Activated CD4-positive, alpha-beta T cell treated with anti-CD3 and anti-CD28 coated beads, Interleukin-2, amount 50 U/mL, for 16 hours (primary cell): ENCODE measurements around the gene KRT38.
"Not testable (repeated sequence)": the region's sequence is repeated elsewhere in the genome, so short reads cannot be mapped to it uniquely, and the experiment has no call there.

Experiments
- DNase-seq: peaks from one replicate; pipeline ENCODE4 v3.0.0-alpha.2; 2020

The KRT38 gene

DNA sequence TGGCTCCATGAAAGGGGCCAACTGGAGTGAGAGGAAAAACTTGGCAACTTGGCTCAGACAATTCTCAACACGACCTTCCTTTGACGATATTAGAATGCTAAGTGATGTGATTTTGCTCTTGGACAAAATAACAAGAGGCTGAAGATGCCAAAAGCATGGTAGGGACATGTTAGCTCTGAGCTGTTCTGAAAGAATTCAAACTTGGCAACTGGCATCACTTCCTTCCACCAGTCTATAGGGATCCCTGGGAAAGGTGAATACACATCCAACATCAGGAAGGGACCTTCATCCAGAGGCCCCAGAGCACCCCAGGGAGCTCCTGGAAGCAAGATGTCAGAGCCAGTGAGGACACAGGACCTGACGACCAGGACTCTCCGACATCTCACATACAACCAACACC, 20.6 kb downstream of the KRT38 start:
- no peak for DNase-seq

GRCh38 chr17:41419716-41420115, 21.1 kb downstream of the KRT38 start:
- DNase-seq, result no peak

GRCh38 chr17:41418116-41418860, 22.5 kb downstream of the KRT38 start:
- no peak for DNase-seq

DNA sequence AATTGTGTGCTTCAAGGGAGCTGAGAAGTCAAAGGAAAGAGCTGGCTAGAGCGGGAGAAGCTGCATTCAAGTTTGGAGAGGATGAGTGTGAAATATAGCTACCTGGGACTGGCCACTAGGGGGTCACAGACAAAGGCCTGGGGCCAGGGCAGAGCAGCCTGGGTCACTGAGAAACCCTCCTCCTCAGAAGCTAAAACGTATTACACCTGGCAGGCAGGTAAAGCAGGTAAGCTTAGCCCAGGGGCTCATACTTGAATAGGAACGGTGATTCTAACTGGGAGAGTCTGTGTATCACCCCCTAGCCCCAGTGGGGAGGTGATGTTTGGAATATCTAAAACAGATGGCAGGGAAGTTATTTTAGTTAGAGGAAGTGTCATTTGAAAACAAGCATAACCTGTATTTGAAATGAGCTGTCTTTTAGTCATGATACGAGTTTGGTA, 23.2 kb downstream of the KRT38 start:
- DNase-seq, result no peak

DNA sequence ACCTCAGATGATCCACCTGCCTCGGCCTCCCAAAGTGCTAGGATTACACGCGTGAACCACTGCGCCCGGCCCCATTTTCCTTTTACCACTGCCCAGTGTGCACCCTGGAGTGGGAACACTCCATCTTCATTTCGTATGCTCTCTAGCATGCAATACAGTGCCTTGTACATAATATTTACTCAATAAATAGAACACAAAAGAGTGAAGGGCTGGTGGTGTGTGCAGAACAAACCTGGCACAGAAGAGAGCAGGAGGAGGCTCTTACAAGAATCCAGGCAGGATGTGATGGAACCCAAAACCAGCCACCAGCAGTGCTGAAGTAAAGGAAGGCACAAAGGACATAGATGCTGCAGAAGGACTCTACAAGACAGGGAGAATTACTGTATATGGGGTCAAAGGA, 23.7 kb downstream of the KRT38 start:
- DNase-seq, result no peak

DNA sequence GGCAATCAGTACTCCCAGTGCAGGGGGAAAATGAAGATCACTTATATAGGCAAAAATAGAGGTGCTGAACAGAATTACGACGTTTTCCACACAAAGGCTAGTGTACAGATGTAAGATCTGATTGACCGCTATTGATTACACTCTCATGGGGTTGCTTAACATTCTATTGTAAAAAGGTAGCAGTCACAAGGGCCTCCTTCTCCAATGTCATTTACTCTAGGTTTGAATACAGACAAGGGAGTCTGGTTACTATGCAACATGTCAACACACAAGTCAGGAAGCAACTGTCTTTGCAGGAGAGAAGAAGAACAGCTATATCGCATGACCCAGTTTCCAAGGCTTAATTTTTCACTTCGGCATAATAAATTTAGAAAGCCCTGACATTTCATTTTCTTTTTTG, 24.3 kb downstream of the KRT38 start:
- DNase-seq, result no peak

DNA sequence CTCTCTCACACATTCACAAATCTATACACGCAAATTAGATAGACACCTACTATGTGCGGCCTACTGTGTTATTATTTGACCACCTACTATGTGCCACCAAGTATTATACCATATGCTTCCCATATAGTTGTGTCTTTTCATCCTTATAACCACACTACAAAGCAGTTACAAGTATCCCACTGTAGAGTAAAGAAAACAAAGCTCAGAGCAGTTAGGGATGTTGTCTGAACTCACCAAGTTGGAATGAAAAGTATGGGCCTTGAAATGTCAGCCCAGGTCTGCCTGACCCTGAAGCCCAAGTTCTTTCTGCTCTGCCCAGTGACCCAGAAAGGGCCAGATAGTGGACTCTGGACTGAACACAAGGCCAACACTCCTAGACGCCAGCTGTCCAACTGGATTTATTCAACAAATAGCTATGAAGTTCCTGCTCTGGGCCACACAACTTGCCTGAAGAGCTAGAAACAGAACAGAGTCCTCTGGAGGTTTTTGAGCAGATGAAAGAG, 24.9 kb downstream of the KRT38 start:
- no peak for DNase-seq

DNA sequence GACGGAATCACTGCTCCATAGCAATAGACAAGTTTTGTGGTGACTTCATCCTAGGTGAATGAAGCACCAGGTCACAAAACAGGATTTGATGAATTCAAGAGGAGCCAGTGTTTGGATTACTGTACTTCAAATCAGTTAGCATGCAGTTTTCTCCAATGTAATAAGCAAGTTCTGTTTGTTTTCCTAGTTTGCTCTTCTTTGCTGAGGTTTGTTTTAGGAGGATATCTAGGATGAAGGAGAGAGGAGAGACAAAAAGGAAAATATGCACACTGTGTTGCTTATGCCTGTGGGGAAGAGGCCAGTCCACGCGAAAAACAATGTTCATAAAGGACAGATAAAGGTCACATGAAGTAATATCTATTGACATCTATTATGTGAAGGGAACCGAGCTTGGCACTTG, 25.4 kb downstream of the KRT38 start:
- no peak for DNase-seq

- no peak for DNase-seq
These were observed 26.8 kb downstream of the KRT38 start for GRCh38 chr17:41413982-41414381.

DNA sequence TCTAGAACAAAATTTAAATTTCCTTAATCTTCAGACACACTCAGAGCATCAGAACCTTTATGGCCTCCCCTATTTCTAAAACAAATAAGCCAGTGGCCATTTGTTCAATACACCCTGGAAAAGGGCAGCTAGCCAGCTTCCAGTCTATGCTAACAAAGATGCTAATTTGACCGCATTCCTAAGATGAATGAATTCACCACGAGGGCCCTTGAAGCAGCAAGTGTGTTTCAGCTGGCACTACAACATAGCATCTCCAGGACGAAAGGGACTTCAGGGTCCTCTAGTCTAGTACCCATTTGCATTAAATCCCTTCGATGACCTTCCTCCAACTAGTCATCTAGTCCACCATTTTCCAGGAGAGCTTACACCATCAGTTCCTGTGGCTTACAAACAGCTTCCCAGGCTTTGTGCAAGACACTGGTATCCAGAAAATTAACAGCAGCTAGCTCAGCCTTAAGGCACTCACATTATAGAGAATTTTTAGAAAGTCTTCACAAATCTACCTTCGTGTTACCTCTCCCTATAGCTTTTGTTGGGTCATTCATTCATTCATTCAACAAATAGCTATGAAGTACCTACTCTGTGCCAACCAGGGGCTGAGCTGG, 27.3 kb downstream of the KRT38 start:
- no peak for DNase-seq

GRCh38 chr17:41411072-41411840, 29.5 kb downstream of the KRT38 start:
- no peak for DNase-seq

- no peak for DNase-seq
These were observed 33.6 kb downstream of the KRT38 start for GRCh38 chr17:41407226-41407625.

DNA sequence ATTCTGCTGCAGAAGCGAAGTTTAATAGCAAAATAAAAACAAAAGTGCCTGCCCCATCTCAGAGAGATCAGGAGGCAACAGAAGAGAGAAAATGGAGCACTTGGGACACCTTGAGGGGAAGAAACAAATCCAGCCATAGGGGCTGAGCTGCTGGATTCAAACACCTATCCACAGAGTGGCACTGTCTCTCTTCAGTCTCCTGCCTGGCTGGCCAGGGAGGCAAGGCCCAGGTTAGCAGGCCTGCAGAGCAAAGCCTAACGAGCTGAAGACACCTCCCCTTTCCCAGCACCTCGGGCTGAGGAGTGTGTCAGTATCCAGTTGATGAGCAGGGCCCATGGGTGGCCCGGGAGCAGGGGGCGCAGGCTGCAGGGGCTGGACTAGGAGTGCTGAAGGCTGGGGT, 34.6 kb downstream of the KRT38 start:
- DNase-seq, result no peak

DNA sequence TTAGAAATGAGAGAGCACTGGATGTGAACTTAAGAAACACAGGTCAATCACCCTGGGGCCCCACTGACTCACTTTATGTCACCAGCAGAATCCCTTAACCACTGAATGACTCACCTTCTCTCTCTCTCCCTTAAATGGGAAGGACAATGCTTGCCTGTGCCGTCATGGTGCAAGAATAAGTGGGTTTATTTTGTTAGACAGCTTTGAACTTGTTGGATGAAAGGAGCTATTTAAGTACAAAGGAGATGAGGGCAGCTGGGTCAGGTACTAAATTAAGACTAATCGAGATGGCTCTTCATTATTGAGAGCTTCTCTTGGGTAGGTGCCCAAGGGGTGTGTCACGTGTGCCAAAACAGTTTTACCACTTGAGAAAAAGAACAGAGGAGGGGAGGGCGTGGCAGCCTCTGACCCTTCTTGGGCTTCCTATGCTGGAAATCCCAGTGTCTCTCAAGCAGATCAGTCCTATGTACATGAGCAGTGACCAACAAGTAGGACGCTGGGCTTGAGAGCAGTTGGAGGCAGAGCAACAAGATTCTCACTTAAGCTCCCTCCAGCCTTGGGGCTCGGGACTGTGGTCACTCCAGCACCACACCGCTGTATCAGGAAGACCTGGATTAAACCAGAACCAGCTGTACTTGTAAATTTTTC, 36.6 kb downstream of the KRT38 start:
- DNase-seq, result peak; percentile 75

GRCh38 chr17:41403404-41404023, 37.3 kb downstream of the KRT38 start:
- peak; percentile 30 for DNase-seq

DNA sequence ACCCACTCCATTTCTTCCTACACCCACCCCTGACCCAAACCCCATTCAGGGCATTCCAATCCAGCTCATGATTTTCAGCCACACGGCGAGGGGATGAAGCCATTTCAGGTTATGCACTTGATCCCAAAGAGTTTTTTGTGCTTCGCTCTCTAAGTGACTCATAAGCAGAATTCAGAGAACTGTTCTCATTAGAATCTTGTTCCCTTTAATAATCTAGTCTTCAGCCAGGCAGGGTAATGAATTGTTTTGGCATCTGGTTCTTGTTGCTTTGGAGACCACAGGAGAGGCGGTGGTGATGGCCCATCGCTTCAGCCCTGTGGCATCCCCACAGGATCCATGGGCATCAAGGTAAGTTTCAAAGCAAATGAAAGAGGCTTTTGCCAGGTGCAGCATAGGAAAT, 38.6 kb downstream of the KRT38 start:
- DNase-seq, result no peak

- no peak for DNase-seq
These were observed 43.7 kb downstream of the KRT38 start, which contains the start of gene KRT31 for GRCh38 chr17:41396996-41397660. Gene KRT31 (minus strand): TSS chr17:41397608. CDS start chr17:41397539, 69 bp downstream.

GRCh38 chr17:41396340-41396739, 44.4 kb downstream of the KRT38 start:
- no peak for DNase-seq

DNA sequence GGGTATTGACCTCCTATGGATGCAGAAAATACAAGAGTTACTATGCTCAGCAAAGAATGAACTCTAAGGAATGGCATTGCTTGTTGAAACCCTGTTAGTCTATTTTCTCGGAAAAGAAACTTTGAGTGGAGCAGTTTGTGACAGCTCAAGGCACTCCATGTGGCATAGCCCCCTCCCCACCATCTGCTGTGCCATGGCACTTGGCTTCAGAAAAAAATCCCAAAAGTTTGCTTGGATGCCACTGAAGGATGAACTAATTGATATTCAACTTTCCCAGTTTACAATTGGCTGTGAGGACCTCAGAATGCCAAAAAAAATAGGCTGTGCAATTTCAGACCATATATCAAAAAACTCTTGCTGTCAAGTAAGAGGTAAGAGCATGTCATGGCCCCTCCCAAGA, 45.2 kb downstream of the KRT38 start:
- DNase-seq, result no peak

DNA sequence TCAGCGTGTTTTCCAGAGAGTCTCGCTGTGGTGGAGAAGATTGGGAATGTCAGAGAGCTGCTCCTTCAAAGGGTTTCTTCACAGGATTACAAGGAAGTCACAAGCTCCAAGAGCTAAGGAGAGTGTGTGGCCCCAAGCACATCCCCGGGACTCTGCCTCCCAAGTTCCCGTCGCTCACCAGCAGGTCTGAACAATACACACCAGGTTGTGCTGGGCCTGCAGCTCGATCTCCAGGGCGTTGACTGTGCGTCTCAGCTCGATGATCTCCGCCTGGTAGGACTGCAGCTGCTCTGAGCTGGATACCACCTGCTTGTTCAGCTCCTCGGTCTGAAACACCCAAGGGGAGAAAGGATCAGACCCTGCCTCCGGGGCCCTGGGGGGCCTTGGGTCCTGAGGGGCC, 45.7 kb downstream of the KRT38 start:
- DNase-seq, result not testable (repeated sequence)

GRCh38 chr17:41394254-41394996, 46.4 kb downstream of the KRT38 start:
- DNase-seq, result no peak
